Cardiac muscle cell (in vitro differentiated cells and primary cell): ENCODE measurements around the gene TNKS1BP1. TPM values are rescaled to one million over a fixed set of nuclear protein-coding genes. Genes with fewer than 3 reads are reported as not detected.
"Not testable (repeated sequence)": the region's sequence is repeated elsewhere in the genome, so short reads cannot be mapped to it uniquely, and the experiment has no call there.

Source experiments
- DNase-seq, 2 donors: peaks; one replicate each; pipeline versions ENCODE4 v3.0.0 to v3.0.0-alpha.2; 2010 to 2017; ENCODE audit warnings: low read depth in 1 of 2, low spot score in 1 of 2
- H3K27ac ChIP-seq: fragments of 200-600 bp; sonication (generic); 2 replicates; pipeline ENCODE4 v1.5.1; 2016
- H3K27me3 ChIP-seq: fragments of 200-600 bp; sonication (generic); 2 replicates; pipeline ENCODE4 v1.6.0; 2016; ENCODE audit warnings: control low read depth
- H3K36me3 ChIP-seq: fragments of 200-600 bp; sonication (generic); 2 replicates; pipeline ENCODE4 v1.5.1; 2016; ENCODE audit warnings: control low read depth
- H3K4me1 ChIP-seq: fragments of 200-600 bp; sonication (generic); 2 replicates; pipeline ENCODE4 v1.8.1; 2017; ENCODE audit warnings: low read depth, mild to moderate bottlenecking, mixed run types
- H3K4me3 ChIP-seq: fragments of 200-600 bp; sonication (generic); 2 replicates; pipeline ENCODE4 v1.5.1; 2016; ENCODE audit warnings: mild to moderate bottlenecking
- H3K9me3 ChIP-seq: fragments of 200-600 bp; sonication (generic); 2 replicates; pipeline ENCODE4 v1.5.1; 2017; ENCODE audit warnings: low read depth, mild to moderate bottlenecking, control low read depth
- CTCF ChIP-seq: IDR thresholded peaks from 2 replicates; pipeline ENCODE4 v1.5.1; 2012; ENCODE audit warnings: low read depth, mild to moderate bottlenecking, low read length
- polyA plus RNA-seq: library from polyadenylated mRNA; unstranded; fragments of >200 nt; fragmentation: Nextera tagmentation; extraction: Ambion mirVana; gene quantifications from 2 replicates; pipeline ENCODE4 v1.2.1, GENCODE V29; 2016
- total RNA-seq: library from RNA; depleted of rRNA; stranded (reverse); fragments of >200 nt; gene quantifications from 2 replicates; pipeline ENCODE4 v1.2.3, GENCODE V29; 2016

The TNKS1BP1 gene
- total and polyA plus RNA-seq, 2 experiments from 2014 or later: 62.1 to 69.1 TPM

DNA sequence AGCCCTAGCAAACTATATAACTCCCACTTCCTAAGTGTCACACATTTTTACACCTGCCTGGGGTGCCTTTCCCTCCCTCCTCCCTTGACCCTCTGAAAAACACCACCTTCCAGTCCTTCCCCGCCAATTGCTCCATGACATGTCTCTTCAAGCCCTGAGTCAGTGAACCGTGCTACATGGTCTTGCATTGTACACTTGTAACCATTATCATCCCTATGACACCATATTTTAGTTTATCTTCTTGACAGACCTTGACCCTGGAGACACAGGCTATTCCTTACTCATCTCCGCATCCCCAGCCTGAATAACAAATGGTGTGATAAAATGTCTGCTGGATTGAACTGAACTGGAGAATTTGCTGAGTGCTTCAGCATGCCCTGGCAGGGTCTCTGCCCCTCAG is 36.9 kb downstream of the TNKS1BP1 start:
- Histone ChIP-seq H3K4me3 (no peak overlapping the region), H3K4me1 (peaks cover 11% of the 10 kb centered on the region), H3K27me3 (no peaks in the 10 kb centered on the region), H3K27ac (no peak overlapping the region), H3K36me3 (no peaks in the 10 kb centered on the region), H3K9me3 (no peaks in the 10 kb centered on the region)
- no peak for TF ChIP-seq CTCF
- no peak for DNase-seq

DNA sequence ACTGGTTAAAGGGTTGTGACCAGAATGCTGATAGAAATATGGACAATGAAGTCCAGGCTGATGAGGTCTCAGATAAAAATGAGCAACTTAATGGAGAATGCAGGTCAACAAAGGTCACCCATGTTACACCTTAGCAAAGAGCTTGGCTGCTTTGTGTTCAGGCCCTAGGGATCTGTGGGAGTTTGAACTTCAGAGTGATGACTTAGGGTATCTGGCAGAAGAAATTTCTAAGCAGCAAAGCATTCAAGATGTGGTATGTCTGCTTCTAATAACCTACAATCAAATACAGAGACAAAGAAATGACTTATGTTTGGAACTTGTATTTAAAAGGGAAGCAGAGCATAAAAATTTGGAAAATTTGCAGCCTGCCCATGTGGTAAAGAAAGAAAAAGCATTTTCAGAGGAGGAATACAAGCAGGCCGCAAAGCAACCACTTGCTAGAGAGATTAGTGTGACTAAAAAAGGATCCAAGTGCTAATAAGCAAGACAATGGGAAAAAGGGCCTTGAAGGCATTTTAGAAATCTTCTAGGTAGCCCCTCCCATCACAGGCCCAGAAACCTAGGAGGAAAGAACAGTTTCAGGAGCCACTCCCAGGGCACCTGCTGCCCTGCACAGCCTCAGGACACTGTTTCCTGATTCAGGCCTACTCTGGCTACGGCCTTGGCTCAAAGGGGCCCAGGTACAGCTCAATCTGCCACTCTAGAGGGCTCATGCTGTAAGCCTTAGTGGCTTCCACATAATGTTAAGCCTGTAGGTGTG is 41.3 kb downstream of the TNKS1BP1 start:
- Histone ChIP-seq H3K27me3 (no peaks in the 10 kb centered on the region), H3K27ac (no peak overlapping the region), H3K9me3 (no peaks in the 10 kb centered on the region), H3K36me3 (no peaks in the 10 kb centered on the region), H3K4me3 (no peak overlapping the region), H3K4me1 (peaks cover 3% of the 10 kb centered on the region)
- TF ChIP-seq CTCF: no peak
- DNase-seq: no peak

GRCh38 chr11:57281546-57281945 is 43.2 kb downstream of the TNKS1BP1 start:
- H3K27me3 ChIP-seq, H3K36me3 ChIP-seq, H3K9me3 ChIP-seq, H3K4me1 ChIP-seq, H3K4me3 ChIP-seq, DNase-seq, H3K27ac ChIP-seq: not testable (repeated sequence)

GRCh38 chr11:57279116-57279515 is 45.6 kb downstream of the TNKS1BP1 start:
- H3K27ac ChIP-seq: no peak overlapping the region
- TF ChIP-seq CTCF: no peak
- no peaks in the 10 kb centered on the region for H3K36me3 ChIP-seq
- H3K27me3 ChIP-seq: no peaks in the 10 kb centered on the region
- H3K9me3 ChIP-seq: no peaks in the 10 kb centered on the region
- DNase-seq: peak in 1 of 2 donors; percentile 67
- H3K4me3 ChIP-seq: no peak overlapping the region
- peaks cover 11% of the 10 kb centered on the region for H3K4me1 ChIP-seq

GRCh38 chr11:57278721-57279095 is 46.0 kb downstream of the TNKS1BP1 start:
- no peak for TF ChIP-seq CTCF
- DNase-seq: peak in 1 of 2 donors; percentile 23
- no peak overlapping the region for H3K27ac ChIP-seq
- H3K27me3 ChIP-seq: no peaks in the 10 kb centered on the region
- H3K9me3 ChIP-seq: no peaks in the 10 kb centered on the region
- no peak overlapping the region for H3K4me3 ChIP-seq
- H3K36me3 ChIP-seq: no peaks in the 10 kb centered on the region
- H3K4me1 ChIP-seq: peaks cover 11% of the 10 kb centered on the region

DNA sequence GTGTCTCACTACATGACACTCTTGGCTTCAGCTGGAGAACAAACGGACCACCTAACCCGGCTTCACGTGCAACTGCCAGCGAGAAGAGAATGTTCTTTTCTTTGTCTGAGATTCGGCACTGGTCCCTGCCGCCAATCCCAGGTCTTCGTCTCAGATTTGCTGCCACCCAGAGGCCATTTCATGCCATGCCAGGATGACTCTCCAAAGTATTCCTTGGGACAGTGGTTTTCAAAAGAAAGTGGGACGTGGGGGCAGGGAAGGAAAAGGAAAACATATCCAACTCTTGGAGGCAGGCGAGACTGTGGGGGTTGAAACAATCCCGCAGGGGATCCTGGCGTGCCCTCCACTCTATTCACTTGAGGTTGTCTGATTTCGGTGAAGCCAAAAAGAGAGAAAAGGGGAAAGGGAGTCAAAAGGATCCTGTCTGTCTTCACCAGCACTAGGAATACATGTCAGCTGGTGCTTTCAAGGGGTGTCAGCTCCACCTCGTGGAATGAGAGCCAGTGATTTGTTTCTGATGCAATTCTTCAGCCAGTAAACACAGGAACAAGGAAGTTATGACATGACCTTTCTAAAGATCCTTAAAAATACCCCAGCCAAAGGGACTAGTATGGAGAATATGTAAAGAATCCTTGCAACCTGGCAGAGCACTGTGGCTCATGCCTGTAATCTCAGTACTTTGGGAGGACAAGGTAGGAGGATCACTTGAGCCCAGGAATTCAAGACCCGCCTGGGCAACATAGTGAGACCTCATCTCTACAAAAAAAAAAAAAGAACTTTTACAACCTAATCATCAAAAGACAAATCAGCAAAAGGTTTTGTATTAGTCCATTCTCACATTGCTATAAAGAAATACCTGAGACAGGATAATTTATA is 46.7 kb downstream of the TNKS1BP1 start:
- no peak overlapping the region for H3K4me3 ChIP-seq
- H3K4me1 ChIP-seq: peaks cover 8% of the 10 kb centered on the region
- H3K9me3 ChIP-seq: no peaks in the 10 kb centered on the region
- peak overlapping the region; percentile 68 for H3K27ac ChIP-seq
- peak; percentile 84 for TF ChIP-seq CTCF
- DNase-seq: peak; percentile 77 to 92
- H3K27me3 ChIP-seq: no peaks in the 10 kb centered on the region
- H3K36me3 ChIP-seq: no peaks in the 10 kb centered on the region
